ENCODE data around the gene ITGA5. TPM values are rescaled to one million over a fixed set of nuclear protein-coding genes. Genes with fewer than 3 reads are reported as not detected.

Gene ITGA5
- 65.2 and 71.1 TPM in 2 replicates for total RNA-seq

DNA sequence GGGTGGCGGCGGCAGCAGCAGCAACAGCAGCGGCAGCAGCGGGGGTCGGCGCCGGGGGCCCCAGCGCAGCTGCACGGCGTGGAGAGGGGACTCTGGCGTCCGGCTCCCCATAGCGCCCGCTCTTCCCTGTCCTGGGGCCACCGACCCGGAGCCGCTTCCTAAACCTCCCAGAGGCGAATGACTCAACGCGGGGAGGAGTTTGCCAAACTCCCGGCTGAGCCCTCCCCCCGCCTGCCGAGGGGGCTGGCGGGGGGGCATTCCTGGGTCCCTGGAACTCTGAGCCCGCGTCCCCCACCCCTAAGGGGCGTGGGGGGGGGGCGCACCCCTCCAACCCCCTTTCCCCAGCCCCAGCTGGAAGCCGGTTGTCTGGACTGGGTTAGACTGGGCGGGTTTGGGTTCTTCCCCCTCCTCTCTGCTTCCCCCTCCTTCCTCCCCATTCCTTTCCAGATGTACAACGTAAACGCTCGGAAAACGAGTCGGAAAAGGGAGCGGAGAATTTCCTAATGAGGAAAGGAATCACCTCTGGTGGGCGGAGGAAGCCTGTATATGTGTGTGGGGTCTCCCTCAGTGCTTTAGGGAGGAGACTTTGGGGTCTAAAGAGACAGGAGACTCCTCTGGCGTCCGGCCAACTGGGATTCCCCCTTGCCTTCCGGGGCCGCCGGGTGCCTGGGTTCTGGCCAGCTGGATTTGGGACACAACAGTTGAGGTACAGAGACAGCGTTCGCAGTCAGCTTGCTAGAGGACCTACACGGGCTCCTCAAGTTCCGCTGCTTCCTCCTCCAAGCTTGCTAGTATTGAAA lies at the start of gene ITGA5:
TSS of gene ITGA5 (minus strand) at position 179 of the 800 bp plus-strand sequence. CDS start at position 111, 68 bp downstream.
- intact Hi-C loops (cut with micrococcal nuclease) = loop anchor here (1.0 to 10.0 kb wide), 3 partner anchors 13 to 1296 kb away; partner anchors contain the start of gene BLOC1S1

DNA sequence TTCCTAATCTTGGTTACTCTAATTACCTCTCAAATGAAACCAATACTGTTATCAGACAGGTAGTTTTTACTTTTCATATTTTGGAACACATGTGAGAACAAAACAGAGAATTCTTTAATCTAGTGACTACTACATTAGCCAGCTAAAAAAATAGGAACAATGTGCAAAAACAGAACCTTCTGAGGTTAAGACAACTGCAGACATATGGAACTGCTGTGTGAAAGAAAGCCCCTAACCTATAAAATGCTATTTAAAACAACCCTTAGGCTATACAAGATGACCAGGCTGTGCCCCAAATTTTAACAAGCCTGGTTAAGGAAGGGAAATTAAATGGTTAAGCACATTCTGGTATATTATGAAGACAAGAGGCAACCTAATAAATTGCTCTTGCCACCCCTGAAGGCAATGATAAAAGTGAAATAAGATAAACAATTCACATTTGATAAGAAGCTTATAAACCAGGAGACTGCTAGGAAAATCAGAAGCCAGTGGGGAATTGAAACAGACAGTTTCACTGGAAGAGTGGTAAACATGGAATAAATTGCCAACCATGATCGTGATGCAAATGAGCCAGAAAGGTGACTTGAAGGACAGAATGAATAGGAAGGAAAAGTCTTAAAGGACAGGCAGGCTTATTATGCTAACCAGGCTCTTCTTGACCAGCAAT lies 46.9 kb upstream of the ITGA5 start:
- intact Hi-C loops (cut with micrococcal nuclease) = no loop called here

DNA sequence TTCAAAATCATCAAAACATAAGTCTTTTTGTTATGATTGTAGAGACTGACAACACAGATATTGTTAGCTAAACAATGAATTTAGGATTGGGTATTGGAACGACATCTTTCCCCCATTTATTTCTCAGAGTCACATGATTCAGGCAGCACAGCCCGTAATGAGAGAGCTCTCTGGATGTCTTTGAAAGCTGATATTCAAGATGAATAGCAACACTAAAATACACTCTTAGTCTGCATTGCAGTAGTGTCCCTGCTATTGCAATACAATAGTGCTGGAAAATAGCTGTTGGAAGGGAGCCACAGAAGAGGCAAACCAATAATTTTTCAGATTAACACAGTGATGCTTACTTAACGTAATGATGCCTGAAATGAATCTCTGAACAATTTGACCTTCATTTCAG lies 44.4 kb upstream of the ITGA5 start:
- intact Hi-C loops (cut with micrococcal nuclease) = no loop called here

DNA sequence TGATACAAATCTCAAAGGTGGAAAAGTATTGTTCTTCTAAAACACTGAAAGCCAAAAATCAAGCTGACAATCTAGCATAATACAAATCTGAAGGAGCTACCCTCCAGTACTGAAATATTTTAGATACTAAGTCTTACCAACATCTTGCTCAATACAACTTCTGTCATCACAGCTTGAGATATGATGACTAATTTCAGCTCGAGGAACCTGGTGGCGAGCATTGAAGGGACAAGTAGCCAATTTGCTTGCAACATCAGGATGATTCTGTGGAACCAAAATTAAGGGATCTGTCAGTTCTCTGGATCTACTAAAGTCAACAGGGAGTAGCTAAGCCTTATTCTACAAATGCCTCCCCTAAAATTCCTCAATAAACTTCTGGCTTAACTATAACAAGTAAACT lies 44.0 kb upstream of the ITGA5 start:
- intact Hi-C loops (cut with micrococcal nuclease) = no loop called here

DNA sequence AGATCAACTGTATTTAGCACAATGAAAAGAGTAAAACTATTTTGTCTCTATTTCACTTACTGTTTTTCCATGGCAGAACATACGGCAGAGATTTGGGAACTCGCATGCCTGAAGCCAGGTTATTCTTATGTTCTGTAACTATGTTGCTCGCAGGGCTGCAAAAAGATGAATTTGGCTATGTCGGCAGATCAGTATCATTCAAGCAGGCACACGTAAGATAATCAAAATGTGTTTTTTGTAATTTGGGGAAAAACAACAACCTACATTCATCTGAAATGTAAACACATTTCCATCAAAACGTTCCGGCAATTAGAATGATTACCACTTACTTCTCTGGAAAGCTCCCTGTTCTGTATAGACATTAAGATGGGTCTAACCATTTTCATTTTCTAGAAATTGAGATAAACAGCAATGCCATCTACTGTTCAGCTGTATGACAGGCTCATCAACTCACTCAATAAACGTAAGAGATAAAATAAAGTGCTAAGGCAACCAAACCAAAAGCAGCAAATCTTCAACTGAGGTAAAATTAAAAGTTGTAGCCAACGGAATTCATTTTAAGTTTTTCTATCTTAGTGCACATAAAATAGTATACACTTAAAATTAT lies 41.4 kb upstream of the ITGA5 start:
- intact Hi-C loops (cut with micrococcal nuclease) = no loop called here

DNA sequence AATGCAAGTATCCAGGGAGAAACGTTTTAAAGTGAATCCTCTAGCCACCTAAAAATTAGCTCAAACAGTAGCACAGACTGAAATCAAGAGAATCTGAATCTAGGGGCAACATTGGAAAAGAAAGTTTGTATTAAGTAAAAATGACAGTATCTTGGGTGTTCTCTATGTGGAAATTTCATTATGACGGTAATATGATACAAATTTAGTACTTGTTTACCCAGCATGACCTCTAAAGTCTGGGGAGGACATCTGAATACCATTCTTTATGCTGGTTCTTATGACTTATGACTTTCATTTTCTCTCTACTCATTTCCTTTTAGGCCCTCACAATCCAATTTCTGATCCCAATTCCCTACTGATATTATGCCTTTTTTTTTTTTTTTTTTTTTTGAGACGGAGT lies 40.3 kb upstream of the ITGA5 start:
- intact Hi-C loops (cut with micrococcal nuclease) = no loop called here

DNA sequence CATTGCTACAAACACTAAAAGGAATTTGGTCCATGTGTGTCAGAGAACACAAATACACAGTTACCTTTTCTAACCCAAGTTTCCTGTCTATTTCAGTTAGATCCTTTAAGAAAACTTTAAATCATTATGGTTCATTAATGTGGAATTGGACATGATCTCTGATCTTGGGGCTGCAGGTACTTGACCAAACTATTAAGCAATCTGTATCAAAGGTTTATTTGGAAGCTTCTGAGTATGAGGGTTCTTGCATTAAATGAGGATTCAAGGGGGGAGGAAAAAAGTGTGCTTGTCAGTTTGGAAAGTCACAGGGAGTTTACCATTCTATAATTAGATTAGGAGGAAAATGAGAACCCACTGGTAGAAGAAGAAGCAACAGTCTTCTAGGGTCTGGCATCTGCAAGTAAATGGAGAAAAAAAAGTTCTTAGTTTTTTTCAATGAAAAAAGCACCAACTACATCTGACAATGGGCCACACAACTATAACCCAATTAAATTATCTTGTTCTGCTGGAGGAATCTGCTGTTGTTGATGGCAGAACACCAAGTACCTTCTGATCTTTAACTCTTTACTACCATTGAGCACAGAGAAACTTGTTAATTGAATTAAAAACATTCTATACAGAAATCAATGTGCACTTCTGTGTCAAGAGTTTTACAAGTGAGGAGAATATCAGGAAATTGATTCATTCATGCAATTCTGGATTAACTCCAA lies 36.8 kb upstream of the ITGA5 start:
- intact Hi-C loops (cut with micrococcal nuclease) = no loop called here

DNA sequence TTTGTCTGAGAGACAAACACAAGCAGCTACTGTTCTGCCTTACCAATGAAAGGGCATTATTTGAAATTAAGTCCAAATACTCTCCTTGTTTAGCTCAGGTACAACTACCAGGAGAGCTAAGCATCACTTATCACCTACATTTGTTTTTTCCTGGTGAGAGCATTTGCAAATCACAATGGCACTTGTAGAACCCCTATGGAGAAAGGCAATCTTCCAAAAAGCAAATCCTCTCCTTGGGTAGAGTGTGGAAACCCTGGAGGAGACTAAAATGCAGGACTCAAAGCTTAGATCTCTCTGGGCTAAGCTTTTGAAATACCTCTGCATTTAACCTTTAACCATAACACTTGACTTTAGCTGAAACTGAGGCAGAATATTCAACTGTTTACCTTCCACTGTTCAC lies 33.6 kb upstream of the ITGA5 start:
- intact Hi-C loops (cut with micrococcal nuclease) = no loop called here

DNA sequence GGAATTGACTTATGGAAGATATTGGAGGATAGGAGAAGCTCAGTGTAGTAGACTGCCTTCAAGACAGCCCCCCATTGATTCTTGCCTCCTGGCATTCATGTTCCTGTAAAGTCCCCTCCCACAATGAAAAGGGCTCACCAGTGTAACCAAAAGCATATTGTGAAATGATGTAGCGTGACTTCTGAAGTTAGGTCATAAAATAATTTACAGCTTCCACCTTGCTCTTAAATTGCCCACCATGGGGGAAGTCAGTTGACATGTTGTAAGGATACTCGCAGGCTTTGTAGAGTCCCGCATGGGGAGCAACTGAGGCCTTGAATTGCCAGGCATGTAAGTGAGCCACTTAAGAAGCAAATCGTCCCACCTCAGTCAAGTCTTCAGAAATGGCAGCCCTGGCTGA lies 29.3 kb upstream of the ITGA5 start:
- intact Hi-C loops (cut with micrococcal nuclease) = no loop called here

DNA sequence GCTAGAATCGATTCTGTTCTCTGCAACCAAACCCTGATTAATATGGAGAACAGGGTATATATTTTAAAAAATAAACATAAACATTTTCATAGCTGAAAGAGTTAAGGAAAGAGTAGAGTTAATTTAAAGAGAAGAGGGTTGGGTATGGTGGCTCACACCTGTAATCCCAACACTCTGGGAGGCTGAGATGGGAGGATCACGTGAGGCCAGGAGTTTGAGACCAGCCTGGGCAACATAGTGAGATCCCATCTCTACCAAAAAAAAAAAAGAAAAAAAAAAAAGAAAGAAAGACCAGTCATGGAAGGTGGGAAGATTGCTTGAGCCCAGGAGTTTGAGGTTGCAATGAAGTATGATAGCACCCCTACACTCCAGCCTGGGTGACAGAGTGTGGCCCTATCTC lies 28.9 kb upstream of the ITGA5 start:
- intact Hi-C loops (cut with micrococcal nuclease) = no loop called here

DNA sequence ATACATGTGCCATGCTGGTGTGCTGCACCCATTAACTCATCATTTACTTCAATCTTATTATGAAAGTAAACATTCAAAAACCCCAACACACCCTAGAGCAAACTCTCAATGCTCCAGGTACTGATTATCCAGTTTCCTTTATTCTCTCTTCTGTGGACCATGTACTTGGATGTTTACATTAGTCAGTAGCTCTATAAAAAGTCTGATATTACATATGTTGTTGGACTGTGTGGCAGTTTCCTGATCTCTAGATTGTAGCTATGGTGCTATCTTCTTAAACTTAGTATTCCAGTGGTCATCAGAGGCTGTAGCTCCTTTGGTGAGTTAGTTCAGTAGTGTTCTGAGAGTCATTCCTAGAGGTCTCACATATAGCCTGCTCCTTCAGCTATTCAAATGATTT lies 25.1 kb upstream of the ITGA5 start:
- intact Hi-C loops (cut with micrococcal nuclease) = no loop called here

DNA sequence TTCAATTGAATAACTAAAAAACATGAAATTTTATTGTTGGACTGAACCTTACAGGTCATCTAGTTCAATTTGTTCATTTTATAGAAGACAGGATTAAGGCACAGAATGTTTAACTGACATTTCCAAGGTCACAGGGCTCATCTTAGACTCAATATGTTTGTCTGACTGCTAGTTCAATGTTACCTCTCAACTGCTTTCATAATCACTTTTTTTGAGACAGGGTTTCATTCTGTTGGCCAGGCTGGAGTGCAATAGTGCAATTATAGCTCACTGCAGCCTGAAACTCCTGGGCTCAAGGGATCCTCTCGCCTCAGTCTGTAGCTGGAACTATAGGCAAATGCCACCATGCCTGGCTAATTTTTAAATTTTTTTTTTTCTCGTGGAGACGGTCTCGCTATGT lies 24.4 kb upstream of the ITGA5 start:
- intact Hi-C loops (cut with micrococcal nuclease) = no loop called here

DNA sequence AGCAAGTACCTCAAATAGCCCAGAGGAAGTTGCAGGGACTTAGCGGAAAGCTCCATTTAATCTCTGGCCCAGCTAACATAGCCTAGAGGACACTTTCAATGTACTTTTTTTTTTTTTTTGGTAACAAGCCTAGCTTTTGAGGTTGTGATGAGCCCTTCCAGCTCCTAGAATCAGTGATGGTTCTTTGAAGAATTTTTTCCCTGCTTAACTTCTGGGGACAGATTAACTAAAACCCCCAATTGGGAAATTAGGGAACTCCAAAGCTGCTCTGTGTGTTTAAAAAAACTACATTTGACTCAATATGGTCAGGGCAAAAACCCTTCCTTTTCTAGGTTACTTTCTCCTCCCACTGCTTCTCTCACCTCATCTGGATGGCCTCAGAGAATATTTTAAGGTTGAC lies 23.9 kb upstream of the ITGA5 start:
- intact Hi-C loops (cut with micrococcal nuclease) = no loop called here

DNA sequence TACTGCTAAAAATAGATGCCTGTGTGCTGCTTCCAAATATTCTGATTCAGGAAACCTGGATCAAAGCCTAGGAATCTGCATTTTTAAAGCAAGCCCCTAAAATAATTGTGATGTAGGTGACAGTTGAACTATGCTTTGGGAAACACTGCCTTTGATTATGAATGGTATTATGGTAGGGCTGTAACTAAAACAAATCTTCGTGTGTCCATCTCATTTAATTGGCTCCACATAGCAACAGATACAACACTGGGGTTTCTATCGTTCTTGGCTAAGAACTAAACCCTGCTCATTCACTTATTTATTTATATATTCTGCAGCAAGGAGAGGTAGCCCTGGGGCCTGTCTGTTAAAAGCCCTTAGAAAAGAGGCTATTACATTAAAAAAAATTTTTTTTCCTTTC lies 23.0 kb upstream of the ITGA5 start:
- intact Hi-C loops (cut with micrococcal nuclease) = no loop called here

DNA sequence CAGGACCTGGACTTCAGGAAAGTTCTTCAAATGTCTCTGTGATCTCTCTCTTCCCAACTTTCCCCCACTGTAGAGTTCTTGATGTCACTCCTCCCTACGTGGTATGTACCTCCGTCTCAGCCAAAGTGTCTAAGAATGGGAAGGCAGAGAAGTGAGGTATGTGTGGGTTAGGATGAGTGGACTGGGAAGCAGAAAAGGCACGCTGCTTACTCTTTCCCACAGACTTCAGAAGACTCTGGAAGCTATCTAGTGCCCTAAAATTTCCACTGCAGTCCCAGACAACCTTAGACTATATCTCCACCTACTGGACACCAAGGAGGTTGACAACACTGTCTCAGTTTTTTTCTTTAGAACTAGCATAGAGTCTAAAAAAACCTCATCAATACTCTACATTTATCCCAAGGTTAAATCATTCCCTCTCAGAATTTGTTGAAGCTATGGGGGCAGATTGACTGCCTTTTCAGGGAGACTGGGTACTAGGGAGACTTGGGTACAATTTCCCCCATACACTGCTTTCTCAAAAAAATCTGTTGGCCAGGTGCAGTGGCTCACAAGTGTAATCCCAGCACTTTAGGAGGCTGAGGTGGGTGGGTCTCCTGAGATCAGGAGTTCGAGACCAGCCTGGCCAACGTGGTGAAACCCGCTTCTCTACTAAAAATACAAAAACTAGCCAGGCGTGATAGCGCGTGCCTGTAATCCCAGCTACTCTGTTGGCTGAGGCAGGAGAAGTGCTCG lies 20.6 kb upstream of the ITGA5 start:
- intact Hi-C loops (cut with micrococcal nuclease) = loop anchor here (1.0 to 5.0 kb wide), 7 partner anchors 20 to 137 kb away; partner anchors contain the start of genes ITGA5 and NFE2

DNA sequence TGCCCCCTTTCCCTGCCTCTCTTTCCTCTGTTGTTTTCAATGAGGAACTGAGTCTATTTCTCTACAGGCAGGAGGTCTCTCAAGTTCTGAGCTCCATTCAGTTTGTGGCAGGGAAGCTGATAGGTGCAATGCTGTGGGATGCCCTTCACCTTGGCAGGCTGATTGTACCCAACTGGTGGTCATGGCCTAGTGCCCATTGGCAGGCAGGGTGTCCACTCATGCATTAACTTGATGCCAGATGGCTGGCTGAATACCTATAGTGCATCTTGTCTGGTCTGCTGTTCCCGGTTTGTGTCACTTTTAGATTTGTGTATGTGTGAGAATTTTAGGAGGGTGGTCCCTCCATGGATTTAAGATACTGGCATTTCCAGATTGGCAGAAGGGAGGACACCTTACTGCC lies 20.0 kb upstream of the ITGA5 start:
- intact Hi-C loops (cut with micrococcal nuclease) = loop anchor here (1.0 to 5.0 kb wide), 7 partner anchors 20 to 137 kb away; partner anchors contain the start of genes ITGA5 and NFE2

DNA sequence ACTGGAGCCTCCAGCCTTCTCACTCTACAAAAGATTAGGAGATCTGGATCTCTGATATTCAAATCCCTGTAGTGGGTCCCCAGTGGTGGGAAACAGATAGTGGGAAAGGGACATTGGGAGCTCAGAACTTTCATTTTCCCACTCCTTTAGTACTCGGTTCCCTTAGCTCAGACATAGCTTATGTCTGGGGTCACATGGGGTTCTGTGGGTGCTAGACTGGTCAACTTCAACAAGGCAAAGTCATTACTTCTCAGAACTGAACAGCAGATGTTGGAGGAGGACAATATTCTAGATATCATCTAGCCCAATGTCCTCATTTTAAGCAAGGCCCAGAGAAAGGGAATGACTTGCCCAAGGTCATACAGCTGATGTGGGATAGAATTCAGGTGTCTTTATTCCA lies 19.5 kb upstream of the ITGA5 start:
- intact Hi-C loops (cut with micrococcal nuclease) = loop anchor here (5.0 kb wide), 1 partner anchor 136 kb away; the partner anchor contains the start of gene NFE2

DNA sequence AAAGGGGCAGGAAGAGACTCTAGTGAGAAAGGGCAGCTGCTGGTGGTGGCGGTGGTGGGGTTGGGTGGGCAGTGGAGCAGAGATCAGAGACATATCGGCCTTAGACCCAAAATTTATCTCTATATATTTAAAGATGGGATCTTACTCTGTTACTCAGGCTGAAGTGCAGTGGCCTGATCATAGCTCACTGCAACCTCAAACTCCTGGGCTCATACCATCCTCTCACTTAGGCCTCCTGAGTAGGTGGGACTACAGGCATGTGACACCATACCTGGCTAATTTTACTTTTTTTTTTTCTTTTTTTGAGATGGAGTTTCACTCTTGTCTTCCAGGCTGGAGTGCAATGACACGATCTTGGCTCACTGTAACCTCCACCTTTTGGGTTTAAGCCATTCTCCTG lies 18.6 kb upstream of the ITGA5 start:
- intact Hi-C loops (cut with micrococcal nuclease) = loop anchor here (5.0 kb wide), 1 partner anchor 135 kb away; the partner anchor contains the start of gene NFE2

DNA sequence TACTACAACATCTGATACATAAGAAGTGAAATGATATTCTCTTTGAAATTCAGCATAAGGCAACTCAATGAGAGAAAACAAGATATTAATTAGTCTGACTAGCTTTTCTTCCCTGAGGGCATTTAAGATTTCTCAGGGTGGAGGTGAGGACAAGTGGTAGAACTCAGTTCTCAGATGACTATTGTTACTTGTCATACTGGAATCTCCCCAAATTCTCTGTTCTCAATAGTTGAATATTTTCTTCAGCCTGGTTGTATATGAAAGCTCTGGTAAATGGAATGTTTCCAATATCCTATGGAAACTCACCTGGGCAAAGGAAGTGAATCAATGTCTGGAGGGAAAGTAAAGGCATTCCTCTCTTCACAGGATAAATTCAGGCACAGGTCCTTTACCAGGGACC lies 18.2 kb upstream of the ITGA5 start:
- intact Hi-C loops (cut with micrococcal nuclease) = loop anchor here (5.0 kb wide), 1 partner anchor 135 kb away; the partner anchor contains the start of gene NFE2

DNA sequence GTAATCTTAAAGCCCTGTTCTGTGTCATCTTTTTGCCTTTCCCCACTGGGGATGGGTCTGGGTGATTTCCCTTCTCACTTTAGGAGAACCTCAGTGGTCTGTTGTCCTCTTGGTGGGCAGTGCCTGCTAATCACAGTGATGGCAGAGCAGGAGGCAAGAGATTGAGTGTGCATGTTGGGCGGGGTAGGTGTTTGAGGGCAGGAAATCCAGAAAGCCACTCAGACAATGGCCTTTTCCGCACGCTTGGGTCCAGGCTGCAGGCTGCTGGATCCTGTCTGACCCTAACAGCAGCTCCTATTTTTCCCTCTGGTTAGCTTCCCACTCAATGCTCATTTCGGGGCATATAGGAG lies 13.7 kb upstream of the ITGA5 start:
- intact Hi-C loops (cut with micrococcal nuclease) = loop anchor here (1.0 kb wide), 1 partner anchor 13 kb away; the partner anchor contains the start of gene ITGA5
